SK-N-MC (cell line): ENCODE results near the gene PGAM2.

Experiments used
- EZH2 ChIP-seq: fragments of 200-600 bp; sonication (generic); IDR thresholded peaks from one replicate; pipeline ENCODE4 v1.6.1; 2017; ENCODE audit warnings: antibody characterized with exemption
- POLR2AphosphoS5 ChIP-seq: IDR thresholded peaks from 2 replicates; pipeline ENCODE4 v1.6.1; 2012; ENCODE audit warnings: mild to moderate bottlenecking, low read depth, low read length, borderline replicate concordance

GRCh38 chr7:44051611-44052220, 13.7 kb downstream of the PGAM2 start:
- TF ChIP-seq POLR2AphosphoS5: no peak
- no peak for TF ChIP-seq EZH2
